Coronary artery (tissue), 2 donors: Measurements from ENCODE around the gene ARHGAP23.

ENCODE experiments used
- DNase-seq: peaks from one replicate; pipeline ENCODE4 v3.0.0-alpha.2; 2017; ENCODE audit warnings: low spot score
- H3K27ac ChIP-seq, 2 donors: fragments of 200-600 bp; sonication (generic); one replicate each; pipeline ENCODE4 v1.5.1; 2016 to 2019
- H3K4me3 ChIP-seq: fragments of 200-600 bp; sonication (generic); 2 replicates; pipeline ENCODE4 v1.5.1; 2016; ENCODE audit warnings: mild to moderate bottlenecking, moderate library complexity
- CTCF ChIP-seq: fragments of 200-600 bp; sonication (generic); IDR thresholded peaks from one replicate; pipeline ENCODE4 v1.5.1; 2019; ENCODE audit warnings: antibody characterized with exemption

Gene ARHGAP23

GRCh38 chr17:38421171-38421841 lies 7.0 kb upstream of the ARHGAP23 start:
- no peak for TF ChIP-seq CTCF
- Histone ChIP-seq H3K4me3 (peak overlapping the region; percentile 47), H3K27ac (peak overlapping the region; percentile 74 to 85)
- no peak for DNase-seq

- H3K27ac ChIP-seq, result peak overlapping the region; percentile 74 to 85
- H3K4me3 ChIP-seq, result peak overlapping the region; percentile 47
- no peak for DNase-seq
- no peak for TF ChIP-seq CTCF
Measured at GRCh38 chr17:38421871-38422827, 6.1 kb upstream of the ARHGAP23 start.

- DNase-seq, result no peak
- Histone ChIP-seq H3K4me3 (no peak overlapping the region), H3K27ac (peak overlapping the region; percentile 46 to 84)
- TF ChIP-seq CTCF, result no peak
Measured at GRCh38 chr17:38424297-38424972, 3.8 kb upstream of the ARHGAP23 start.

GRCh38 chr17:38425031-38425430 lies 3.2 kb upstream of the ARHGAP23 start:
- Histone ChIP-seq H3K27ac (peak overlapping the region; percentile 46 to 84), H3K4me3 (no peak overlapping the region)
- DNase-seq, result no peak
- TF ChIP-seq CTCF, result no peak

GRCh38 chr17:38425744-38426143 lies 2.5 kb upstream of the ARHGAP23 start:
- H3K4me3 ChIP-seq, result no peak overlapping the region
- peak overlapping the region; percentile 46 to 84 for H3K27ac ChIP-seq
- no peak for TF ChIP-seq CTCF
- DNase-seq, result no peak

- TF ChIP-seq CTCF, result no peak
- DNase-seq, result no peak
- peak overlapping the region; percentile 91 to 99 for H3K27ac ChIP-seq
- H3K4me3 ChIP-seq, result no peak overlapping the region
Measured at GRCh38 chr17:38426441-38426840, 1.8 kb upstream of the ARHGAP23 start.
